Activated naive CD8-positive, alpha-beta T cell treated with anti-CD3 and anti-CD28 coated beads, Interleukin-2, amount 10 ng/mL, durations not matched to agents 7 days and 5 days (primary cell): ENCODE measurements around the gene VSTM1. TPM values are rescaled to one million over a fixed set of nuclear protein-coding genes. Genes with fewer than 3 reads are reported as not detected.

ENCODE experiments used
- ATAC-seq: fragments of 150-1000 bp; cut with Tn5 transposase; one replicate; pipeline ENCODE4 v1.10.0; 2021; ENCODE audit warnings: low read depth, moderate library complexity
- POLR2A ChIA-PET: fragments of 350-600 bp; sonication (Branson Sonifier 250); formaldehyde crosslinking; loops from one replicate; lab custom pipeline; 2021; ENCODE audit warnings: antibody characterized with exemption; lab: Charles Lee
- DNase-seq: peaks from one replicate; pipeline ENCODE4 v3.0.0; 2021
- H3K27ac Mint-ChIP-seq: one replicate; pipeline ENCODE4 v1.8.0; 2022; ENCODE audit warnings: mild to moderate bottlenecking, mixed read lengths
- H3K27me3 Mint-ChIP-seq: one replicate; pipeline ENCODE4 v1.8.0; 2022; ENCODE audit warnings: mild to moderate bottlenecking, moderate library complexity, mixed read lengths
- H3K36me3 Mint-ChIP-seq: one replicate; pipeline ENCODE4 v1.8.0; 2021; ENCODE audit warnings: mild to moderate bottlenecking, mixed read lengths
- H3K4me1 Mint-ChIP-seq: one replicate; pipeline ENCODE4 v1.8.0; 2021; ENCODE audit warnings: mixed read lengths
- H3K4me3 Mint-ChIP-seq: one replicate; pipeline ENCODE4 v1.8.0; 2022; ENCODE audit warnings: mild to moderate bottlenecking, moderate library complexity, mixed read lengths
- H3K9me3 Mint-ChIP-seq: one replicate; pipeline ENCODE4 v1.8.0; 2021; ENCODE audit warnings: mixed read lengths
- total RNA-seq, 2 experiments: library from RNA; stranded (reverse); gene quantifications; one replicate each; pipeline ENCODE4 v1.2.3, GENCODE V29; 2021

The VSTM1 gene
- total RNA-seq, 2 experiments from 2014 or later, result not detected

DNA sequence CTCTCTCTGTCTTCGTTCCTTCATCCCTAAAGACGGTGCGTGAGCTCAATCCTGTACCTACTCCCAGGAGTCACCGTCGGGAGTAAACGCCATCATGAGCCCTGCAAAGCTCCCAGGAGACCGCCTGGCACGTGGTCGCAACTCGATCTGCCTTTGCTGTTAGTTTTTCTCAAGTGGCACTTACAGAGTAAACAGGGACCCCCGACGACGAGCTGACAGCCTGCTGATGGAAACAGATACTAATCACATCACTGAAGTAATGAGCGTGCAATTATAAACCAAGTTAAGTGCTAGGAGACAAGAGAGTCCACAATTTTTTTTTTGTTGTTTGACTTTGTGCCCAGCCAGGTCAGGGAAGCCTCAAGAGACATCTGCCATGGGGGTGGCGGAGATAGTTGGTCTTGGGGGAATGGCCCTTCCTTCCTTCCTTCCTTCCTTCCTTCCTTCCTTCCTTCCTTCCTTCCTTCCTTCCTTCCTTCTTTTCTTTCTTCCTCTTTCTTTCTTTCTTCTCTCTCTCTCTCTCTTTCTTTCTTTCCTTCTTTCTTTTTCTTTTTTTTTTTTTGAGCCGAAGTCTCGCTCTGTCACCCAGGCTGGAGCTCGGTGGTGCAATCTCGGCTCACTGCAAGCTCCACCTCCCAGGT is 48.7 kb downstream of the VSTM1 start:
- Mint-ChIP-seq H3K27ac (no peak overlapping the region), H3K4me1 (peaks cover 2% of the 10 kb centered on the region), H3K27me3 (peaks cover 19% of the 10 kb centered on the region), H3K36me3 (no peaks in the 10 kb centered on the region), H3K9me3 (no peaks in the 10 kb centered on the region), H3K4me3 (no peak overlapping the region)
- POLR2A ChIA-PET, result no interaction called here
- ATAC-seq, result no peak
- no peak for DNase-seq

DNA sequence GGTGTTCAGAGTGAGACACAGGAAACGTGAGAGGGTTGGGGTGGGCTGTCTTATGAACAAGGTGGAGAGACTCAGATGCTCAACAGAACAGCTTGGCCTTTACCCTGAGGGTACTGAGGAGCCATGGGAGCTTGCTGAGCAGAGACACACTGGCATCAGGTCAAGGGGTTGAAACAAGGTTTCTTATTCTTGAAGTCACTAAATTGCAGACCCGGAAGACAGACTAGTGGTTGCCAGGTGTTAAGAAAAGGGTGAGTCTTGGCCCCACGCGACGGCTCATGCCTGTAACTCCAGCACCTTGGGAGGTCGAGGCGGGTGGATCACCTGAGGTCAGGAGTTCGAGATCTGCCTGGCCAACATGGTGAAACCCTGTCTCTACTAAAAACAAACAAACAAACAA is 49.8 kb downstream of the VSTM1 start:
- DNase-seq (no peak), ATAC-seq (no peak)
- no peaks in the 10 kb centered on the region for H3K4me1 Mint-ChIP-seq
- H3K4me3 Mint-ChIP-seq, result no peak overlapping the region
- POLR2A ChIA-PET, result no interaction called here
- H3K27me3 Mint-ChIP-seq, result peaks cover 22% of the 10 kb centered on the region
- H3K9me3 Mint-ChIP-seq, result no peaks in the 10 kb centered on the region
- no peaks in the 10 kb centered on the region for H3K36me3 Mint-ChIP-seq
- H3K27ac Mint-ChIP-seq, result no peak overlapping the region

DNA sequence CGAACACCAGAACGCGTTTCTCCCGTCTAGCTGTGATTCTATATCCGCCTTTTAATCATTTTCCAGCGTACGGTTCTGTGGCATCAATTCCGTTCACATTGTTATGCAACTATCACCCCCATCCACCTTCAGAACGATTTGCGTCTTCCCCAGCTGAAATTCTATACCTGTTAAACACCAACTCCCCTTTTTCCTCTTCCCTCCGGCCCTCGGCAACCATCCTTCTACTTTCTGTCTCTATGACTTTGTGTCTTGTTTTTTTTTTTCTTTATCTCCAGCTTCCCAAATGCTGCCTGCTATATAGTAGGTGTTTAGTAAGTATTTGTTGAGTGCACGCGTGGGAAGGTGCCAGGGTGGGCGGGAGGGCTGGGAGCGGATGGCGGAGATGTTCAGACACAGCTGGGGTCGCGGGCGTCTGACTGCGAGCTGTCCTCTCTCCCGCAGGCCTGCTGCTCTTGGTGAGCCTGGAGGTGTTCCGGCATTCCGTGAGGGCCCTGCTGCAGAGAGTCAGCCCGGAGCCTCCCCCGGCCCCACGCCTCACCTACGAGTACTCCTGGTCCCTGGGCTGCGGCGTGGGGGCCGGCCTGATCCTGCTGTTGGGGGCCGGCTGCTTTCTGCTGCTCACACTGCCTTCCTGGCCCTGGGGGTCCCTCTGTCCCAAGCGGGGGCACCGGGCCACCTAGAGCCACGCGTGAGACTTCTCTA is 52.0 kb downstream of the VSTM1 start:
- no peak overlapping the region for H3K4me3 Mint-ChIP-seq
- H3K36me3 Mint-ChIP-seq, result no peaks in the 10 kb centered on the region
- no peak for DNase-seq
- H3K27me3 Mint-ChIP-seq, result peaks cover 28% of the 10 kb centered on the region
- no peak overlapping the region for H3K27ac Mint-ChIP-seq
- H3K4me1 Mint-ChIP-seq, result no peaks in the 10 kb centered on the region
- no peak for ATAC-seq
- no peaks in the 10 kb centered on the region for H3K9me3 Mint-ChIP-seq
- POLR2A ChIA-PET, result no interaction called here

GRCh38 chr19:54010474-54010873 is 53.2 kb downstream of the VSTM1 start:
- Mint-ChIP-seq H3K4me3 (no peak overlapping the region), H3K27me3 (peaks cover 22% of the 10 kb centered on the region), H3K4me1 (no peaks in the 10 kb centered on the region), H3K9me3 (no peaks in the 10 kb centered on the region), H3K36me3 (no peaks in the 10 kb centered on the region), H3K27ac (no peak overlapping the region)
- ATAC-seq (no peak), DNase-seq (no peak)
- POLR2A ChIA-PET, result no interaction called here

DNA sequence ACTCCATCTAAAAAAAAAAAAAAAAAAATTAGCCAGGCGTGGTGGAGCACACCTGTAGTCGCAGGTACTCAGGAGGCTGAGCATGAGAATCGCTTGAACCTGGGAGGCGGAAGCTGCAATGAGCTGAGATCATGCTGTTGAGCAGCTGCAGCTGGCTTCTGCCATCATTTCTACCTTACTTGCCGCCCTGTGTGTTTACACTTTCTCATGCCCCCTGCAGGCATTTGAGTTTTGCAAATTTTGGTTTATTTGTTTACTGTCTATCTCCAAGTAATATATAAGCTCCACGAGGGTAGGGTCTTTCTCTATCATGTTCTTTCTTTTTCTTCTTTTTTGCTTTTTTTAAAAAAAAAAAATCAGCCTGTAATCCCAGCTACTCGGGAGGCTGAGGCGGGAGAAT is 54.3 kb downstream of the VSTM1 start:
- Mint-ChIP-seq H3K27ac (no peak overlapping the region), H3K9me3 (no peaks in the 10 kb centered on the region), H3K4me1 (no peaks in the 10 kb centered on the region), H3K27me3 (peaks cover 20% of the 10 kb centered on the region), H3K36me3 (no peaks in the 10 kb centered on the region), H3K4me3 (no peak overlapping the region)
- POLR2A ChIA-PET, result no interaction called here
- DNase-seq, result no peak
- ATAC-seq, result no peak

- Mint-ChIP-seq H3K4me1 (no peaks in the 10 kb centered on the region), H3K4me3 (no peak overlapping the region), H3K9me3 (no peaks in the 10 kb centered on the region), H3K27ac (no peak overlapping the region), H3K27me3 (peaks cover 1% of the 10 kb centered on the region), H3K36me3 (no peaks in the 10 kb centered on the region)
- ATAC-seq (no peak), DNase-seq (no peak)
- POLR2A ChIA-PET, result no interaction called here
Observed at GRCh38 chr19:54002495-54003315, 61.0 kb downstream of the VSTM1 start.

- Mint-ChIP-seq H3K9me3 (no peaks in the 10 kb centered on the region), H3K27ac (no peak overlapping the region), H3K4me1 (no peaks in the 10 kb centered on the region), H3K36me3 (no peaks in the 10 kb centered on the region), H3K27me3 (peaks cover 4% of the 10 kb centered on the region), H3K4me3 (no peak overlapping the region)
- POLR2A ChIA-PET, result no interaction called here
- ATAC-seq, result no peak
- DNase-seq, result no peak
Observed at GRCh38 chr19:54001496-54001895, 62.2 kb downstream of the VSTM1 start.

GRCh38 chr19:53999694-54000093 is 64.0 kb downstream of the VSTM1 start:
- no peaks in the 10 kb centered on the region for H3K4me1 Mint-ChIP-seq
- H3K36me3 Mint-ChIP-seq, result no peaks in the 10 kb centered on the region
- H3K9me3 Mint-ChIP-seq, result no peaks in the 10 kb centered on the region
- H3K27me3 Mint-ChIP-seq, result peaks cover 5% of the 10 kb centered on the region
- H3K4me3 Mint-ChIP-seq, result no peak overlapping the region
- no peak for ATAC-seq
- no peak overlapping the region for H3K27ac Mint-ChIP-seq
- POLR2A ChIA-PET, result no interaction called here
- DNase-seq, result no peak

- H3K4me1 Mint-ChIP-seq, result no peaks in the 10 kb centered on the region
- H3K27me3 Mint-ChIP-seq, result peaks cover 15% of the 10 kb centered on the region
- no peaks in the 10 kb centered on the region for H3K36me3 Mint-ChIP-seq
- H3K9me3 Mint-ChIP-seq, result no peaks in the 10 kb centered on the region
- DNase-seq (no peak), ATAC-seq (no peak)
- H3K4me3 Mint-ChIP-seq, result no peak overlapping the region
- no peak overlapping the region for H3K27ac Mint-ChIP-seq
- POLR2A ChIA-PET, result no interaction called here
Observed at GRCh38 chr19:53998223-53998622, 65.5 kb downstream of the VSTM1 start.

GRCh38 chr19:53994811-53995210 is 68.9 kb downstream of the VSTM1 start:
- Mint-ChIP-seq H3K36me3 (no peaks in the 10 kb centered on the region), H3K27ac (no peak overlapping the region), H3K4me3 (no peak overlapping the region), H3K27me3 (peaks cover 24% of the 10 kb centered on the region), H3K4me1 (no peaks in the 10 kb centered on the region), H3K9me3 (no peaks in the 10 kb centered on the region)
- no peak for DNase-seq
- POLR2A ChIA-PET, result no interaction called here
- no peak for ATAC-seq

DNA sequence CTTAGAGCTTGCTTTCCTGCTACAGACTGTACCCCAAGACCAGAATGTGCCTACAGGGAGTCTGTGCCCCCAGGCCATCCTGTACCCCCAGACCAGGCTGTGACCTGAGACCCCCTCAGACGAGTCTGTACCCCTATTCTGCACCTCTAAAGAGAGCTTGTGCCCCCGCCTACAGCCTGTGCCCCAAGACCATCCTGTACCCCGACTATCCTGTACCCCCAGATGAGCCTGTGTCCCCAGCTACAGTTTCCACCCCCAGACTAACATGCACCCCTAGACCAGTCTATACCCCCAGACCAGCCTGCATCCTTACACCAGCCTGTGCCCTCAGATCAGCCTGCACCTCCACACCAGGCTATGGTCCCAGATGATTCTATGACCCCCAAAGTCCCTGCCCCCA is 70.2 kb downstream of the VSTM1 start:
- H3K36me3 Mint-ChIP-seq, result no peaks in the 10 kb centered on the region
- H3K4me3 Mint-ChIP-seq, result no peak overlapping the region
- H3K27me3 Mint-ChIP-seq, result peaks cover 28% of the 10 kb centered on the region
- no peak for DNase-seq
- POLR2A ChIA-PET, result no interaction called here
- no peaks in the 10 kb centered on the region for H3K9me3 Mint-ChIP-seq
- no peak for ATAC-seq
- no peak overlapping the region for H3K27ac Mint-ChIP-seq
- no peaks in the 10 kb centered on the region for H3K4me1 Mint-ChIP-seq

DNA sequence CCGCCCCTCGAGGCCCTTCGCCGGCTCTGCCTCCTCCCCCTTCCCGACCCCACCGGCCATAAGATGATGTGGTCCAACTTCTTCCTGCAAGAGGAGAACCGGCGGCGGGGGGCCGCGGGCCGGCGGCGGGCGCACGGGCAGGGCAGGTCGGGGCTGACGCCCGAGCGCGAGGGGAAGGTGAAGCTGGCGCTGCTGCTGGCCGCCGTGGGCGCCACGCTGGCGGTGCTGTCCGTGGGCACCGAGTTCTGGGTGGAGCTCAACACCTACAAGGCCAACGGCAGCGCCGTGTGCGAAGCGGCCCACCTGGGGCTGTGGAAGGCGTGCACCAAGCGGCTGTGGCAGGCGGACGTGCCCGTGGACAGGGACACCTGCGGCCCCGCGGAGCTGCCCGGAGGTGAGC is 70.9 kb downstream of the VSTM1 start:
- ATAC-seq (no peak), DNase-seq (no peak)
- H3K27me3 Mint-ChIP-seq, result peaks cover 29% of the 10 kb centered on the region

DNA sequence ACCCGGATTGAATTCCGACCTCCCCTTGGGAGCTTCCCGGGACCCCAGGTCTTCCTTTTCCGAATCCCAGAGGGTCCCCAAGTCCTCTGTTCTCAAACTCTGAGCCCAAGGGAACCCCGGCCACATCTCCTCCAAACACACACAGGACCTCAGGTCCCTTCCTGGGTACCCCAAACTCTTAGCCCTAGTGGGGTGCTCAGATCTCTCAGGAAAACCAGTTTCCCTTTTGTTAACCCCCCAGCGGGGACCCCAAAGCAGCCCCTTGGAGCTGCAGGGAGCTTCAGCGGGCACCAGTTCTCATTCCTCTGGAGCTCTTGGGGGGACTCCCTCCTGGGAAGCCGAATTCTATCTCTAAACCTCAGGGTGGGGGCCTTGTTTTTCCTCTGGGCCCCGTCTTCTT is 71.5 kb downstream of the VSTM1 start:
- Mint-ChIP-seq H3K4me1 (no peaks in the 10 kb centered on the region), H3K27ac (no peak overlapping the region), H3K9me3 (no peaks in the 10 kb centered on the region), H3K36me3 (no peaks in the 10 kb centered on the region), H3K27me3 (peaks cover 29% of the 10 kb centered on the region), H3K4me3 (no peak overlapping the region)
- POLR2A ChIA-PET, result no interaction called here
- DNase-seq (no peak), ATAC-seq (no peak)

More for the DNA sequence above, 70.9 kb downstream of the VSTM1 start:
- Mint-ChIP-seq H3K27ac (no peak overlapping the region), H3K9me3 (no peaks in the 10 kb centered on the region), H3K4me3 (no peak overlapping the region), H3K4me1 (no peaks in the 10 kb centered on the region), H3K36me3 (no peaks in the 10 kb centered on the region)
- POLR2A ChIA-PET, result no interaction called here
